Hematopoietic multipotent progenitor cell (in vitro differentiated cells): ENCODE data around the gene SLC8A2. TPM values are rescaled to one million over a fixed set of nuclear protein-coding genes. Genes with fewer than 3 reads are reported as not detected.
"Not testable (repeated sequence)": the region's sequence is repeated elsewhere in the genome, so short reads cannot be mapped to it uniquely, and the experiment has no call there.

Experiments used
- DNase-seq, 3 donors: peaks; one replicate each; pipeline ENCODE4 v3.0.0-alpha.2; 2011 to 2015; ENCODE audit warnings: low read depth in 2 of 3, low spot score in 2 of 3
- total RNA-seq: library from RNA; depleted of rRNA; stranded (reverse); fragments of >200 nt; gene quantifications from one replicate; pipeline ENCODE4 v1.2.3, GENCODE V29; 2012

The SLC8A2 gene
- total RNA-seq, 1 donor = under 0.01 TPM

- no peak for DNase-seq
Measured at GRCh38 chr19:47417107-47417745, 54.5 kb downstream of the SLC8A2 start.

- DNase-seq = no peak
Measured at GRCh38 chr19:47416643-47416985, 55.1 kb downstream of the SLC8A2 start.

- no peak for DNase-seq
Measured at GRCh38 chr19:47415953-47416642, 55.6 kb downstream of the SLC8A2 start.

- no peak for DNase-seq
Measured at GRCh38 chr19:47414469-47414868, 57.2 kb downstream of the SLC8A2 start.

GRCh38 chr19:47413941-47414340 lies 57.8 kb downstream of the SLC8A2 start:
- DNase-seq = no peak

- not testable (repeated sequence) for DNase-seq
Measured at GRCh38 chr19:47411696-47412095, 60.0 kb downstream of the SLC8A2 start.

- DNase-seq = no peak
Measured at GRCh38 chr19:47411101-47411500, 60.6 kb downstream of the SLC8A2 start.

GRCh38 chr19:47408156-47408938 lies 63.3 kb downstream of the SLC8A2 start:
- DNase-seq = no peak

GRCh38 chr19:47407417-47407774 lies 64.3 kb downstream of the SLC8A2 start:
- no peak for DNase-seq

- peak in 1 of 3 donors; percentile 55 for DNase-seq
Measured at GRCh38 chr19:47406711-47407416, 64.8 kb downstream of the SLC8A2 start.

GRCh38 chr19:47405854-47406417 lies 65.8 kb downstream of the SLC8A2 start:
- DNase-seq = no peak

- DNase-seq = no peak
Measured at GRCh38 chr19:47405197-47405550, 66.5 kb downstream of the SLC8A2 start.

- DNase-seq = no peak
Measured at GRCh38 chr19:47404334-47405196, 67.1 kb downstream of the SLC8A2 start.

- no peak for DNase-seq
Measured at GRCh38 chr19:47402504-47402903, 69.2 kb downstream of the SLC8A2 start.

- DNase-seq = no peak
Measured at GRCh38 chr19:47398707-47399597, 72.7 kb downstream of the SLC8A2 start.

GRCh38 chr19:47391510-47392223 lies 80.0 kb downstream of the SLC8A2 start:
- DNase-seq = peak; percentile 58 to 84 (median 68)

GRCh38 chr19:47390533-47391488 lies 80.9 kb downstream of the SLC8A2 start:
- no peak for DNase-seq
